ENCODE data around the gene PSMC5.

DNA sequence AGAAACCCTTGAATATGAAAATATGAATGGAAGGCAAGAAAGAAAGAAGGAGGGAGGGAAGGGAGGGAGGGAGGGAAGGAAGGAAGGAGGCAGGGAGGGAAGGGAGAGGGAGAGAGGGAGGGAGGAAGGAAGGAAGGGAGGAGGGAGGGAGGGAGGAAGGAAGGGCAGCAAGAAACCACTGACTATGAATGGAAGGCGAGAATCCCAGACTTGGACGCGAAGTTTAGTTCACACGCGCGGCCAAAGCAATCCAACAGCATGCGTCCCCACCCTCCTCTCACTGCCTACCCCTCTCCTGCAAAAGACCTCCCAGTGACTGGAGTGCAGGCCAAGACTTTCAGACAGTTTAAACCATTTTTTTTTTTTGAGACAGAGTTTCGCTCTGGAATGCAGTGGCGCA lies 23.2 kb downstream of the PSMC5 start:
- no peak for TF ChIP-seq CTCF (IDR thresholded peaks at IDR 0.05; ENCODE audit: borderline replicate concordance, extremely low read depth, low read length, poor library complexity, severe bottlenecking)
- no peak for TF ChIP-seq EZH2 (IDR thresholded peaks at IDR 0.05; ENCODE audit: borderline replicate concordance, low read depth, low read length, severe bottlenecking)

All from DND-41 (cell line).